ENCODE measurements around the gene ATP13A4. TPM values are rescaled to one million over a fixed set of nuclear protein-coding genes. Genes with fewer than 3 reads are reported as not detected.

ATP13A4 gene
- total and polyA plus RNA-seq, 2 of the 8 experiments (the other 6 are each of a cell fraction or from before 2014, with no cell fraction given): 0.12 TPM; not detected in 1

DNA sequence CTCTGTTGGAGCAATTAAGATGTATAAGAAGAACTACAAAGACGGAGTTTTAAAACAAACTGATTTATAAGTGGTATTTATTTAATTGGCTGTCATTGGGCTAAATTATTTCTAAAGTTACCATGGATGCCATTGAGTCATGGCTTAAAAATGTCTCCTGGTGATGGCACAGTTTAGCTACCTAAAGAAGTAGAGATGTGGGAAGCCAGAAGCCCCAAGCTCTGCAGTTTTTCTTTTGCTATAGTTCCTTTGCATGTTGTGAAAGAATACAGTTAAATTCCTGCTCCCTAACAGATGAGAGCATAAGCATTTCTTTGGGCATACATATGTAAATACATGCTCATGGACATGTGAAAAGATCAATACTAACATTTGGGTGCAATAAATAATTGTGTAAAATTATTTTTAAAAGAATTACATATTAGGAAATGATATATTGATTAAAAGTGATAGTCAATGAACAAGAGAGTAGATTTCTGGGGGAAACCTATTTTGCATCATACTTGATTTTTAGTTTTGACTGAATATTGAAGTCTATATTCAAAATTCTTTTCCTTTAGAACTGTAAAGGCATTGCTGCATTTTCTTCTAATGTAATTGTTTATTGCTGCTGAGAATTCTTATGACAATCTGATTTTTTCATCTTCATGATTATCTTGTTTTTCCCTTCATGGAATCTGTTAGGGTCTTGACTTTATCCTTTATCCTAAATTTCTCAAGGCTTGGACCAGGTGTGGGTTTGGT, 40.4 kb upstream of the ATP13A4 start:
- H3K4me1 ChIP-seq (replicated peaks in 1 of 4; ENCODE audit: control insufficient read depth in 3 of 4, insufficient read depth in 4 of 4, low read length in 3 of 4): peaks cover 0 to 4% (median 1%) of the 10 kb centered on the region in 4 experiments; a peak in 2 of 7 replicates
- no peak overlapping the region for H3K4ac ChIP-seq (replicated peaks; ENCODE audit: insufficient read length, low read depth, low read length)
- H3K14ac ChIP-seq (ENCODE audit: insufficient read length): no peak overlapping the region
- peaks cover 0 to 6% (median 2%) of the 10 kb centered on the region in 4 experiments; a peak in 3 of 7 replicates for H3K27me3 ChIP-seq (replicated peaks in 1 of 4; ENCODE audit: control insufficient read depth in 3 of 4, extremely low read depth in 1 of 4, insufficient read depth in 3 of 4, low read length in 3 of 4)
- H3K18ac ChIP-seq (ENCODE audit: extremely low read depth, low read length): no peak overlapping the region
- no peak overlapping the region for H3K9ac ChIP-seq (replicated peaks in 1 of 4; ENCODE audit: extremely low read depth in 1 of 4, low read depth in 3 of 4, low read length in 3 of 4)
- no peak overlapping the region for H4K91ac ChIP-seq (replicated peaks; ENCODE audit: insufficient read length, low read length)
- peak overlapping the region in 1 of 4 experiments; percentile 89; a peak in 2 of 8 replicates for H3K4me3 ChIP-seq (ENCODE audit: extremely low read depth in 1 of 4, insufficient read depth in 2 of 4, low read depth in 3 of 4, low read length in 4 of 4)
- no peaks in the 10 kb centered on the region for H3K23me2 ChIP-seq (ENCODE audit: low read depth, low read length)
- H4K5ac ChIP-seq (ENCODE audit: insufficient read length, low read depth, low read length): no peak overlapping the region
- WGBS, 2 experiments (ENCODE audit: extremely low coverage in 1 of 2, insufficient coverage in 1 of 2, insufficient read length in 1 of 2, insufficient replicate concordance in 2 of 2, low coverage in 1 of 2, low lambda C conversion rate in 2 of 2, missing lambda C conversion rate in 1 of 2): 41% methylated on average over 1 of the region's 1 CpG; no CpG with 5 or more reads in 1 of the 2 experiments
- H2BK12ac ChIP-seq (ENCODE audit: low read depth, low read length): no peak overlapping the region
- no peaks in the 10 kb centered on the region for H4K20me1 ChIP-seq (replicated peaks in 1 of 2; ENCODE audit: control insufficient read depth in 1 of 2, insufficient read depth in 2 of 2, low read length in 2 of 2)
- no peak overlapping the region for H2BK120ac ChIP-seq (replicated peaks; ENCODE audit: low read depth, low read length)
- no peak overlapping the region for H2BK15ac ChIP-seq (ENCODE audit: low read length)
- no peak for DNase-seq (ENCODE audit: low read depth in 1 of 2, low spot score in 2 of 2)
- 0 out of 8 replicates have a peak, but pooled peaks cover 0 to 5% (median 0%) of the 10 kb centered on the region in 4 experiments for H3K36me3 ChIP-seq (ENCODE audit: control insufficient read depth in 2 of 4, insufficient read depth in 4 of 4, low read length in 3 of 4)
- H2AFZ ChIP-seq (ENCODE audit: low read length): no peak overlapping the region
- H3K4me2 ChIP-seq (ENCODE audit: insufficient read depth in 1 of 2, low read depth in 2 of 2, low read length in 2 of 2): peak overlapping the region; percentile 91 to 92; a peak in 3 of 4 replicates
- no peak overlapping the region for H3K56ac ChIP-seq (replicated peaks; ENCODE audit: insufficient read length, low read depth, low read length)
- H3K27ac ChIP-seq (ENCODE audit: low read depth, low read length): no peak overlapping the region
- ChIA-PET CTCF (ENCODE audit: partially characterized antibody) (interaction anchor here (1.0 kb wide), 1 partner anchor 8 kb away, joined by 4 read pairs; no protein-coding TSS in a partner anchor), POLR2A (ENCODE audit: partially characterized antibody) (interaction anchor here (0.6 to 1.3 kb wide), 2 partner anchors 8 to 978 kb away, joined by 3 read pairs; no protein-coding TSS in a partner anchor)
- FAIRE-seq: no peak
- H3K79me1 ChIP-seq (ENCODE audit: low read depth, low read length): peaks cover 6% of the 10 kb centered on the region; the same call in 1 of the 2 replicates
- H3K9me3 ChIP-seq (ENCODE audit: insufficient read depth in 2 of 2, low read depth in 1 of 2, low read length in 1 of 2): no peaks in the 10 kb centered on the region
- no peak overlapping the region for H4K8ac ChIP-seq (ENCODE audit: extremely low read depth, insufficient read depth, low read length)
- H2AK5ac ChIP-seq (ENCODE audit: low read depth, low read length): no peak overlapping the region
- no peak overlapping the region for H2BK20ac ChIP-seq (ENCODE audit: low read length)
- H3K23ac ChIP-seq (ENCODE audit: insufficient read length): no peak overlapping the region
- H3K79me2 ChIP-seq (ENCODE audit: control insufficient read depth in 1 of 2, insufficient read depth in 2 of 2, low read length in 2 of 2): peaks cover 3 to 65% of the 10 kb centered on the region in 2 experiments; a peak in 3 of 4 replicates
- no peak overlapping the region for H2BK5ac ChIP-seq (ENCODE audit: low read depth, low read length)
- TF ChIP-seq RBBP5 (IDR thresholded peaks at IDR 0.05; ENCODE audit: borderline replicate concordance, low read depth, low read length): no peak
- no peak for TF ChIP-seq JUND (IDR thresholded peaks at IDR 0.05; ENCODE audit: low read length)
- TF ChIP-seq, protein P1, sequence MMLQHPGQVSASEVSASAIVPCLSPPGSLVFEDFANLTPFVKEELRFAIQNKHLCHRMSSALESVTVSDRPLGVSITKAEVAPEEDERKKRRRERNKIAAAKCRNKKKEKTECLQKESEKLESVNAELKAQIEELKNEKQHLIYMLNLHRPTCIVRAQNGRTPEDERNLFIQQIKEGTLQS (IDR thresholded peaks at IDR 0.05; ENCODE audit: insufficient read depth, low read depth, low read length): no peak
- no peak for TF ChIP-seq CEBPB (IDR thresholded peaks at IDR 0.05; ENCODE audit: low read depth, low read length)
- TF ChIP-seq SIRT6 (IDR thresholded peaks at IDR 0.05; ENCODE audit: low read length): no peak
- TF ChIP-seq MAFK (IDR thresholded peaks at IDR 0.05; ENCODE audit: low read depth, low read length): no peak
- no peak for TF ChIP-seq E2F6 (IDR thresholded peaks at IDR 0.05)
- TF ChIP-seq POLR2AphosphoS5 (IDR thresholded peaks at IDR 0.05; ENCODE audit: low read depth, low read length): no peak
- TF ChIP-seq TAF1 (IDR thresholded peaks at IDR 0.05; ENCODE audit: low read depth, low read length): no peak
- TF ChIP-seq TCF12 (IDR thresholded peaks at IDR 0.05; ENCODE audit: low read depth, low read length): no peak
- TF ChIP-seq TBP (IDR thresholded peaks at IDR 0.05; ENCODE audit: low read depth, low read length): no peak
- TF ChIP-seq KDM1A (IDR thresholded peaks at IDR 0.05; ENCODE audit: borderline replicate concordance, low read length): no peak
